ENCODE results near the gene NOL12.

The NOL12 gene

DNA sequence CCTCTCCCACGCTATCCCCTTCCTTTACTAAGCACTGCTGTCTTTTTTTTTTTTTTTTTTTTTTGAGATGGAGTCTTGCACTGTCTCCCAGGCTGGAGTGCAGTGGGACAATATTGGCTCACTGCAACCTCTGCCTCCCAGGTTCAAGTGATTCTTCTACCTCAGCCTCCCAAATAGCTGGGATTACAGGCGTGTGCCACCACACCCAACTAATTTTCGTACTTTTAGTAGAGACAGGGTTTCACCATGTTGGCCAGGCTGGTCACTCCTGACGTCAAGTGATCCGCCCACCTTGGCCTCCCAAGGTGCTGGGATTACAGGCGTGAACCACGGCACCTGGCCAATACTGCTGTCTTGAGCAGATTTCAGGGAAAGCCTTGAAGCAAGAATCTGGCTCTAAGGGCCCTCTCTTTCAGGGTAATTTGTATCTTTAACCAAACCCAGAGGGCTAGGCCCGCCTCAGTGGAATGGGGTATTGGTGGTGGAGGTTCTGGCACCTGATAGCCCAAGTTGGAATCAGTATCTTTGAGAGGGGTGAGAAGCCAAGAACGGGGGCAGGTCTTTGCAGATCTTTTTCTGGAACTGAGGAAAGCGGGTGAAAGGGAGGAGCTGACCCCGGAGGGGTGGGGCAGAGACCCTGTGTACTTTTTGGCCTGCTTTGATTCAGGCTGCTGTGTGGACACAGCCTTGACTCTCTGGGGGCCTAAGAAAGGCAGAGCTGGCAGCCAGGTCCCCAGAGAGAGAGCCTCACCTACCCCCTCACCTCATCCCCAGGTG, 47.7 kb downstream of the NOL12 start:
- no peak for ATAC-seq
- no peak for TF ChIP-seq ISL1 (CRISPR knock-in tag; IDR thresholded peaks at IDR 0.05)
- no peak for TF ChIP-seq ZNF565 (CRISPR knock-in tag; conservative IDR thresholded peaks at IDR 0.05; ENCODE audit: low read depth)
- no peak for TF ChIP-seq SNAI2 (CRISPR knock-in tag; IDR thresholded peaks at IDR 0.05)
- TF ChIP-seq ZNF8 (CRISPR knock-in tag; IDR thresholded peaks at IDR 0.05) = no peak
- TF ChIP-seq ZC3H10 (CRISPR knock-in tag; IDR thresholded peaks at IDR 0.05) = no peak
- TF ChIP-seq, protein P1, sequence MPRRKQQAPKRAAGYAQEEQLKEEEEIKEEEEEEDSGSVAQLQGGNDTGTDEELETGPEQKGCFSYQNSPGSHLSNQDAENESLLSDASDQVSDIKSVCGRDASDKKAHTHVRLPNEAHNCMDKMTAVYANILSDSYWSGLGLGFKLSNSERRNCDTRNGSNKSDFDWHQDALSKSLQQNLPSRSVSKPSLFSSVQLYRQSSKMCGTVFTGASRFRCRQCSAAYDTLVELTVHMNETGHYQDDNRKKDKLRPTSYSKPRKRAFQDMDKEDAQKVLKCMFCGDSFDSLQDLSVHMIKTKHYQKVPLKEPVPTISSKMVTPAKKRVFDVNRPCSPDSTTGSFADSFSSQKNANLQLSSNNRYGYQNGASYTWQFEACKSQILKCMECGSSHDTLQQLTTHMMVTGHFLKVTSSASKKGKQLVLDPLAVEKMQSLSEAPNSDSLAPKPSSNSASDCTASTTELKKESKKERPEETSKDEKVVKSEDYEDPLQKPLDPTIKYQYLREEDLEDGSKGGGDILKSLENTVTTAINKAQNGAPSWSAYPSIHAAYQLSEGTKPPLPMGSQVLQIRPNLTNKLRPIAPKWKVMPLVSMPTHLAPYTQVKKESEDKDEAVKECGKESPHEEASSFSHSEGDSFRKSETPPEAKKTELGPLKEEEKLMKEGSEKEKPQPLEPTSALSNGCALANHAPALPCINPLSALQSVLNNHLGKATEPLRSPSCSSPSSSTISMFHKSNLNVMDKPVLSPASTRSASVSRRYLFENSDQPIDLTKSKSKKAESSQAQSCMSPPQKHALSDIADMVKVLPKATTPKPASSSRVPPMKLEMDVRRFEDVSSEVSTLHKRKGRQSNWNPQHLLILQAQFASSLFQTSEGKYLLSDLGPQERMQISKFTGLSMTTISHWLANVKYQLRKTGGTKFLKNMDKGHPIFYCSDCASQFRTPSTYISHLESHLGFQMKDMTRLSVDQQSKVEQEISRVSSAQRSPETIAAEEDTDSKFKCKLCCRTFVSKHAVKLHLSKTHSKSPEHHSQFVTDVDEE (CRISPR knock-in tag; IDR thresholded peaks at IDR 0.05) = no peak
- no peak for TF ChIP-seq ESRRG (CRISPR knock-in tag; IDR thresholded peaks at IDR 0.05)
- TF ChIP-seq ZNF70 (CRISPR knock-in tag; IDR thresholded peaks at IDR 0.05) = no peak
- TF ChIP-seq ARNTL (CRISPR knock-in tag; IDR thresholded peaks at IDR 0.05; ENCODE audit: borderline replicate concordance, low read depth) = no peak

DNA sequence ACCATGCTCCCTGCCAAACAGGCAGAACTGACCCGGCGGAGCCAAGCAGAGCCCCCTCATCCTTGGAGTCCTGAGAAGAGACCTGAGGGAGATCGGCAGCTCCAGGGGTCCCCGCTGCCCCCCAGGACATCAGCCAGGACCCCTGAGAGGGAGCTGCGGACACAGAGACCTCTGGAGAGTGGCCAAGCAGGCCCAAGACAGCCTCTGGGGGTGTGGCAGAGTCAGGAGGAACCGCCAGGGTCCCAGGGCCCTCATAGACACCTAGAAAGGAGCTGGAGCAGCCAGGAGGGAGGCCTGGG, 48.2 kb downstream of the NOL12 start:
- TF ChIP-seq, protein P2, sequence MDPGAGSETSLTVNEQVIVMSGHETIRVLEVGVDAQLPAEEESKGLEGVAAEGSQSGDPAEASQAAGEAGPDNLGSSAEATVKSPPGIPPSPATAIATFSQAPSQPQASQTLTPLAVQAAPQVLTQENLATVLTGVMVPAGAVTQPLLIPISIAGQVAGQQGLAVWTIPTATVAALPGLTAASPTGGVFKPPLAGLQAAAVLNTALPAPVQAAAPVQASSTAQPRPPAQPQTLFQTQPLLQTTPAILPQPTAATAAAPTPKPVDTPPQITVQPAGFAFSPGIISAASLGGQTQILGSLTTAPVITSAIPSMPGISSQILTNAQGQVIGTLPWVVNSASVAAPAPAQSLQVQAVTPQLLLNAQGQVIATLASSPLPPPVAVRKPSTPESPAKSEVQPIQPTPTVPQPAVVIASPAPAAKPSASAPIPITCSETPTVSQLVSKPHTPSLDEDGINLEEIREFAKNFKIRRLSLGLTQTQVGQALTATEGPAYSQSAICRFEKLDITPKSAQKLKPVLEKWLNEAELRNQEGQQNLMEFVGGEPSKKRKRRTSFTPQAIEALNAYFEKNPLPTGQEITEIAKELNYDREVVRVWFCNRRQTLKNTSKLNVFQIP (CRISPR knock-in tag; IDR thresholded peaks at IDR 0.05; ENCODE audit: borderline replicate concordance, low read depth) = no peak
- TF ChIP-seq ZNF565 (CRISPR knock-in tag; conservative IDR thresholded peaks at IDR 0.05; ENCODE audit: low read depth) (no peak), ARNTL (CRISPR knock-in tag; IDR thresholded peaks at IDR 0.05; ENCODE audit: borderline replicate concordance, low read depth) (no peak), SNAI2 (CRISPR knock-in tag; IDR thresholded peaks at IDR 0.05) (no peak), CSDC2 (CRISPR knock-in tag; IDR thresholded peaks at IDR 0.05) (no peak), TCF4 (CRISPR knock-in tag; IDR thresholded peaks at IDR 0.05; ENCODE audit: borderline replicate concordance) (no peak), GLIS3 (CRISPR knock-in tag; IDR thresholded peaks at IDR 0.05) (no peak), TOX (CRISPR knock-in tag; IDR thresholded peaks at IDR 0.05; ENCODE audit: borderline replicate concordance) (no peak), PPARA (CRISPR knock-in tag; IDR thresholded peaks at IDR 0.05; ENCODE audit: borderline replicate concordance) (no peak), OSR1 (CRISPR knock-in tag; IDR thresholded peaks at IDR 0.05) (no peak), RARB (CRISPR knock-in tag; IDR thresholded peaks at IDR 0.05) (no peak), BACH2 (CRISPR knock-in tag; IDR thresholded peaks at IDR 0.05; ENCODE audit: borderline replicate concordance) (no peak), ZC3H10 (CRISPR knock-in tag; IDR thresholded peaks at IDR 0.05) (no peak)
- TF ChIP-seq, protein P1 (CRISPR knock-in tag; IDR thresholded peaks at IDR 0.05) = no peak
- TF ChIP-seq, protein P3, sequence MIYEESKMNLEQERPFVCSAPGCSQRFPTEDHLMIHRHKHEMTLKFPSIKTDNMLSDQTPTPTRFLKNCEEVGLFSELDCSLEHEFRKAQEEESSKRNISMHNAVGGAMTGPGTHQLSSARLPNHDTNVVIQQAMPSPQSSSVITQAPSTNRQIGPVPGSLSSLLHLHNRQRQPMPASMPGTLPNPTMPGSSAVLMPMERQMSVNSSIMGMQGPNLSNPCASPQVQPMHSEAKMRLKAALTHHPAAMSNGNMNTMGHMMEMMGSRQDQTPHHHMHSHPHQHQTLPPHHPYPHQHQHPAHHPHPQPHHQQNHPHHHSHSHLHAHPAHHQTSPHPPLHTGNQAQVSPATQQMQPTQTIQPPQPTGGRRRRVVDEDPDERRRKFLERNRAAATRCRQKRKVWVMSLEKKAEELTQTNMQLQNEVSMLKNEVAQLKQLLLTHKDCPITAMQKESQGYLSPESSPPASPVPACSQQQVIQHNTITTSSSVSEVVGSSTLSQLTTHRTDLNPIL (CRISPR knock-in tag; IDR thresholded peaks at IDR 0.05; ENCODE audit: low read depth) = no peak
- TF ChIP-seq, protein P4, sequence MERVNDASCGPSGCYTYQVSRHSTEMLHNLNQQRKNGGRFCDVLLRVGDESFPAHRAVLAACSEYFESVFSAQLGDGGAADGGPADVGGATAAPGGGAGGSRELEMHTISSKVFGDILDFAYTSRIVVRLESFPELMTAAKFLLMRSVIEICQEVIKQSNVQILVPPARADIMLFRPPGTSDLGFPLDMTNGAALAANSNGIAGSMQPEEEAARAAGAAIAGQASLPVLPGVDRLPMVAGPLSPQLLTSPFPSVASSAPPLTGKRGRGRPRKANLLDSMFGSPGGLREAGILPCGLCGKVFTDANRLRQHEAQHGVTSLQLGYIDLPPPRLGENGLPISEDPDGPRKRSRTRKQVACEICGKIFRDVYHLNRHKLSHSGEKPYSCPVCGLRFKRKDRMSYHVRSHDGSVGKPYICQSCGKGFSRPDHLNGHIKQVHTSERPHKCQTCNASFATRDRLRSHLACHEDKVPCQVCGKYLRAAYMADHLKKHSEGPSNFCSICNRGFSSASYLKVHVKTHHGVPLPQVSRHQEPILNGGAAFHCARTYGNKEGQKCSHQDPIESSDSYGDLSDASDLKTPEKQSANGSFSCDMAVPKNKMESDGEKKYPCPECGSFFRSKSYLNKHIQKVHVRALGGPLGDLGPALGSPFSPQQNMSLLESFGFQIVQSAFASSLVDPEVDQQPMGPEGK (CRISPR knock-in tag; IDR thresholded peaks at IDR 0.05; ENCODE audit: borderline replicate concordance) = no peak
- ATAC-seq = no peak

Measured in SK-N-SH treated with all-trans-retinoic acid at 6 μM for 48 hours (cell line).